MM.1S (cell line): Measurements from ENCODE around the gene EMILIN2.
"Not testable (repeated sequence)": the region's sequence is repeated elsewhere in the genome, so short reads cannot be mapped to it uniquely, and the experiment has no call there.

Source experiments
- CTCF ChIP-seq: fragments of 300-600 bp; sonication (generic); IDR thresholded peaks from 2 replicates; pipeline ENCODE4 v1.5.1; 2016; ENCODE audit warnings: antibody characterized with exemption, low read length, mixed read lengths
- EZH2 ChIP-seq: fragments of 300-600 bp; sonication (generic); optimal IDR thresholded peaks from 2 replicates; pipeline ENCODE3; 2017; ENCODE audit warnings: low read depth, mild to moderate bottlenecking, antibody characterized with exemption, low read length, mixed read lengths
- EZH2phosphoT487 ChIP-seq: fragments of 300-600 bp; sonication (generic); IDR thresholded peaks from 2 replicates; pipeline ENCODE4 v1.6.1; 2018; ENCODE audit warnings: antibody characterized with exemption, low read length

- not testable (repeated sequence) for TF ChIP-seq CTCF, EZH2, EZH2phosphoT487
These were observed 10.7 kb upstream of the EMILIN2 start for GRCh38 chr18:2836118-2836517.
